HG02884 (cell line): ENCODE results near the gene CCDC106.
A peak's percentile ranks its signal among the peaks of the same experiment; 100 is the strongest.

Experiments used
- ATAC-seq: cut with Tn5 transposase; IDR thresholded peaks from one replicate; pipeline ENCODE4 v1.9.1; 2021; ENCODE audit warnings: mild to moderate bottlenecking, moderate library complexity; ENCODE audit not compliant: unreplicated experiment

CCDC106 gene

DNA sequence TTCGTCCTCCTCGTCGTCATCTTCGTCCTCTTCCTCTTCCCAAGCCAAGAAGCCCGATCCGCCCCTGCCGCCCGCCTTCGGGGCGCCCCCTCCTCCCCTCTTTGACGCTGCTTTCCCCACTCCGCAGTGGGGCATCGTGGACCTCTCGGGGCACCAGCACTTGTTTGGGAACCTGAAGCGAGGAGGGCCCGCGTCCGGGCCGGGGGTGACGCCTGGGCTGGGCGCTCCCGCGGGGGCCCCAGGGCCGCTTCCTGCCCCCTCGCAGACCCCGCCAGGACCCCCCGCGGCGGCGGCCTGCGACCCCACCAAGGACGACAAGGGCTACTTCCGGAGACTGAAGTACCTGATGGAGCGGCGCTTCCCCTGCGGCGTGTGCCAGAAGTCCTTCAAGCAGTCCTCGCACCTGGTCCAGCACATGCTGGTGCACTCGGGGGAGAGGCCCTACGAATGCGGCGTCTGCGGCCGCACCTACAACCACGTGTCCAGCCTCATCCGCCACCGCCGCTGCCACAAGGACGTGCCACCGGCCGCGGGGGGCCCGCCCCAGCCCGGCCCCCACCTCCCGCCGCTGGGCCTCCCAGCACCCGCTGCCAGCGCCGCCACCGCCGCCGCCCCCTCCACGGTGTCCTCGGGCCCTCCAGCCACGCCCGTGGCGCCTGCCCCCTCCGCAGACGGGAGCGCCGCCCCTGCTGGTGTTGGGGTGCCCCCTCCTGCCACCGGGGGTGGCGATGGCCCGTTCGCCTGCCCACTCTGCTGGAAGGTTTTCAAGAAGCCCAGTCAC is 33.9 kb upstream of the CCDC106 start:
- ATAC-seq: no peak

DNA sequence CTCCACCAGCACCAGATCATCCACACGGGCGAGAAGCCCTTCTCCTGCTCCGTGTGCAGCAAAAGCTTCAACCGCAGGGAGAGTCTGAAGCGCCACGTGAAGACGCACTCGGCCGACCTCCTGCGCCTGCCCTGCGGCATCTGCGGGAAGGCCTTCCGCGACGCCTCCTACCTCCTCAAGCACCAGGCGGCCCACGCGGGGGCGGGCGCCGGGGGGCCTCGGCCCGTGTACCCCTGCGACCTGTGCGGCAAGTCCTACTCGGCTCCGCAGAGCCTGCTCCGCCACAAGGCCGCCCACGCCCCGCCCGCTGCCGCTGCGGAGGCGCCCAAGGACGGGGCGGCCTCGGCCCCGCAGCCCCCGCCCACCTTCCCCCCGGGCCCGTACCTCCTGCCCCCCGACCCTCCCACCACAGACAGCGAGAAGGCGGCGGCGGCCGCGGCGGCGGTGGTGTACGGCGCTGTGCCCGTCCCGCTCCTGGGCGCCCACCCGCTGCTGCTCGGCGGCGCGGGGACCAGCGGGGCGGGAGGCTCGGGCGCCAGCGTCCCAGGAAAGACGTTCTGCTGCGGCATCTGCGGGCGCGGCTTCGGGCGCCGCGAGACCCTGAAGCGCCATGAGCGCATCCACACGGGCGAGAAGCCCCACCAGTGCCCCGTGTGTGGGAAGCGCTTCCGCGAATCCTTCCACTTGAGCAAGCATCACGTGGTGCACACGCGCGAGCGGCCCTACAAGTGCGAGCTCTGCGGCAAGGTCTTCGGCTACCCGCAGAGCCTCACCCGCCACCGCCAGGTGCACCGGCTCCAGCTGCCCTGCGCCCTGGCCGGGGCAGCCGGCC is 33.1 kb upstream of the CCDC106 start:
- no peak for ATAC-seq

DNA sequence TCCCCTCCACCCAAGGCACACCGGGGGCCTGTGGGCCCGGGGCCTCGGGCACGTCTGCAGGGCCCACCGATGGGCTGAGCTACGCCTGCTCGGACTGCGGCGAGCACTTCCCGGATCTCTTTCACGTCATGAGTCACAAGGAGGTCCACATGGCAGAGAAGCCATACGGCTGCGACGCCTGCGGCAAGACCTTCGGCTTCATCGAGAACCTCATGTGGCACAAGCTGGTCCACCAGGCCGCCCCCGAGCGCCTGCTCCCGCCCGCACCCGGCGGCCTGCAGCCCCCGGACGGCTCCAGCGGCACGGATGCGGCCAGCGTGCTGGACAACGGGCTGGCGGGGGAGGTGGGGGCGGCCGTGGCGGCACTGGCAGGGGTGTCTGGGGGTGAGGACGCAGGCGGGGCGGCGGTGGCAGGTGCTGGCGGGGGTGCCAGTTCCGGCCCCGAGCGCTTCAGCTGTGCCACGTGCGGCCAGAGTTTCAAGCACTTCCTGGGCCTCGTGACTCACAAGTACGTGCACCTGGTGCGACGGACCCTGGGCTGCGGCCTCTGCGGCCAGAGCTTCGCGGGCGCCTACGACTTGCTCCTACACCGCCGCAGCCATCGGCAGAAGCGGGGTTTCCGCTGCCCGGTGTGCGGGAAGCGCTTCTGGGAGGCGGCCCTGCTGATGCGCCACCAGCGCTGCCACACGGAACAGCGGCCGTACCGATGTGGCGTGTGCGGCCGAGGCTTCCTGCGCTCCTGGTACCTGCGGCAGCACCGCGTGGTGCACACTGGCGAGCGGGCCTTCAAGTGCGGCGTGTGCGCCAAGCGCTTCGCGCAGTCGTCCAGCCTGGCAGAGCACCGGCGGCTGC is 32.2 kb upstream of the CCDC106 start:
- ATAC-seq: no peak

DNA sequence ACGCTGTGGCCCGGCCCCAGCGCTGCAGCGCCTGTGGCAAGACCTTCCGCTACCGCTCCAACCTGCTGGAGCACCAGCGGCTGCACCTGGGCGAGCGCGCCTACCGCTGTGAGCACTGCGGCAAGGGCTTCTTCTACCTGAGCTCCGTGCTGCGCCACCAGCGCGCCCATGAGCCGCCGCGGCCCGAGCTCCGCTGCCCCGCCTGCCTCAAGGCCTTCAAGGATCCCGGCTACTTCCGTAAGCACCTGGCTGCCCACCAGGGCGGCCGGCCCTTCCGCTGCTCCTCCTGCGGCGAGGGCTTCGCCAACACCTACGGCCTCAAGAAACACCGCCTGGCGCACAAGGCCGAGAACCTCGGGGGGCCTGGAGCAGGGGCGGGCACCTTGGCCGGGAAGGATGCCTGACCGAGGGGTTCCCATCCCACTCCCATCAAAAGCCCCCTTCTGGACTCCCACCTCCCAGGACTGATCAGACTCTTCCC is 31.6 kb upstream of the CCDC106 start:
- ATAC-seq: no peak

DNA sequence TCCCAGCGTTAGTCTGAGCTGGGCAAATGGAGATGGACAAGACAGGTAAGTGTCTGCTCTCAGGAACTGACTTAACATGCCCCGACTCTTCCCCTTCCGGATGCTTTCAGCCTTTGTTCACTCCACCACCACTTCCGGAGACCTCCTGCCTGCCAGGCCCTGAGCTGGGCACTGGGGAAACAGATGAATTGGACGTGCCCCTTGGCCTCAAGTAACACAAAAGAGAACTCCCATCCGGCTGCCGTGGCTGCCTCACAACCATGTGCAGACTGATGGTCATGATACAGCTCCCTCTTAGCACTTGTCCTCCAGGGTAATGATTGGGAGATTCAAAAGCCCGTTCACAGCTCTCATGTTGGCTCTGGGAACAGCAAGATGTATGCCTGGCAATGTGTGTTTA is 30.6 kb upstream of the CCDC106 start:
- no peak for ATAC-seq

DNA sequence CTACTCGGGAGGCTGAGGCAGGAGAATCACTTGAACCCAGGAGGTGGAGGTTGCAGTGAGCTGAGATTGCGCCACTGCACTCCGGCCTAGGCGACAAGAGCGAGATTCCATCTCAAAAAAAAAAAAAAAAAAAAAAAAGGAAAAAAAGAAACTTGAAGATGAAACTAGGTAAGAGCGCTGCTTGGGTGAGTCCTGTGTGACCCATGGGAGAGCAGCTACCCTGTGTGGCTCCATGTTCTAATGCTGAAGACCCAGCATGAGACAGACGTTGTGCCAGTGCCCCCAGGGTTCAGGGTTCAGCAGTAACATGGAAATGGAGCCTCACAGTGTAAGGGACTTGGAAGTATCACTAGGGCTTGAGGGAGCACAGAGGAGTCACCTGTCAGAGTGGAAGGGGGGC is 29.6 kb upstream of the CCDC106 start:
- ATAC-seq: no peak

DNA sequence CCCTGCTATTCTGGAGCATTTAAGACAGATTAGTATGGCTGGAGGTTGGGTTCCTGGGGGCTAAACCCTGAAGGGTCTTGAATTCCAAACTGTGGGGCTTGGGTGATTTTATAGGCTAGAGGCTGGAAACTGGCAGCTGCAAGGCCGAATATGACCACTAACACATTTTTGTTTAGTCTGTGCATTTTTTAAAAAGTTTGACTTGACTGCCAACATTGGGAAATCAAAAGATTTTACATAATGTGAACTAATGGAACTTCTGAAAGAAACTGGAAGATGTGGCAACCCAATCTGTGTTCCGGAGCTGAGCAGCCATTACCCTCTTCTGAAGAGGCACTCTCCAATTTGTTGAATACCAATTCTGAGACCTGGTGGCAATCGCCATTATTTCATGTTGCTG is 28.7 kb upstream of the CCDC106 start:
- no peak for ATAC-seq

DNA sequence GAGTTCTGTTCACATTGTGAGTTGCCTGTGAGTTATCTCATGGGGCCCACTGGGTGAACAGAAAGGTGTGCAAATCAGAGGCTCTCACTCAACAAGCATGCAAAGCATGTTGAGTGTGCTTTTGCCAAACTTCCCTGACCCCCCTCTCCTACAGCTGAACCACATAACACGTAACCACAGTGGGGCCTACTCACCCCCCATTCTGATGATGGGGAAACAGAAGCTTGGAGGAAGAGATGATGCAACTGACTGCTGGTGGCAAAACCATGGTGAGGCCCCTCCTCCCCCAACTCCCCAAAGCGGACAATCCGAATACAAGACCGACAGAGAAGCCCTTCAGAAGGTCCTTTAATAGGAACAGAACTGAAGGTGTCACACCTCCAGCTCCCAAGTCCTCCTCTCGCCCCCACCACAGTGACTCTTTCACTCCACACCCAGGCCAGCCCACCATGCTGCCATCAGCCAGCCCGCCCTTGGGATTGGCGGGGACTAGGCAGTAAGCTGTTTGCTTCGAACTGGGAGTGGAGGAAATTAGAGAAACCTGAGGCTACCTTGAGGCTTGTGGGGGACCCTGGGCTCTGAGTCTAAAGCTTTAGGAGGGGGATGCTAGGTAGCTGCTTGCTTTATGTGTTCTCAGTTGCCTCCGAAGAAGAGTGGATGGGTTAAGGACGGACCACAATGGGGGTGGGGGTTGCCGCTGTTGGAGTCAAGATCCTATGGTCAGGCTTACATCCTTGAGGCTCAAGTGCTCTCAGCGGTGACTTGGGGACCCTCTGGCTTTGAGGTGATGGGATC is 27.4 kb upstream of the CCDC106 start:
- no peak for ATAC-seq

DNA sequence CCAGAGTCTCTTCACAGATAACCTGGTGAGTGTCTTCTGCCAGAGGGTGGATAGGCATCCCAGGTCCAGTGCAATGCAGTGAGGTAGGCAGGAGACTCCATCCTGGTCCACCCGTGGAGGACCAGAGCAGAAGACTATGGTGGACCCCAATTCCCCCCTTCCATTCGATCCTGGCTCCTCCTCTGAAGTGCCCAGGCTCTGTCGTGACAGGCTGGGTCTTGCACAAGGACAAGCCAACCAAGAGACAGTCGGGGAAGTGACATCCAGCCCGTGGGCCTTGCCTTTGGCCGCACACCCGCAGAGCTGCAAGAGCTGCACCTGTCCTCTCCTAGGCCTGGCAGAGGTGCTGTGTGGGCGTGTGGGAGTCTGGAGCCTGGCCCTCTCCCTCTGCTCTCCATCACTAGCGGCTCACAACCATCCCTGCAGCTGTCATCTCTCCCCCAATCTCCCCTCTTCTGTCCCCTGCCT is 26.8 kb upstream of the CCDC106 start:
- ATAC-seq: no peak

DNA sequence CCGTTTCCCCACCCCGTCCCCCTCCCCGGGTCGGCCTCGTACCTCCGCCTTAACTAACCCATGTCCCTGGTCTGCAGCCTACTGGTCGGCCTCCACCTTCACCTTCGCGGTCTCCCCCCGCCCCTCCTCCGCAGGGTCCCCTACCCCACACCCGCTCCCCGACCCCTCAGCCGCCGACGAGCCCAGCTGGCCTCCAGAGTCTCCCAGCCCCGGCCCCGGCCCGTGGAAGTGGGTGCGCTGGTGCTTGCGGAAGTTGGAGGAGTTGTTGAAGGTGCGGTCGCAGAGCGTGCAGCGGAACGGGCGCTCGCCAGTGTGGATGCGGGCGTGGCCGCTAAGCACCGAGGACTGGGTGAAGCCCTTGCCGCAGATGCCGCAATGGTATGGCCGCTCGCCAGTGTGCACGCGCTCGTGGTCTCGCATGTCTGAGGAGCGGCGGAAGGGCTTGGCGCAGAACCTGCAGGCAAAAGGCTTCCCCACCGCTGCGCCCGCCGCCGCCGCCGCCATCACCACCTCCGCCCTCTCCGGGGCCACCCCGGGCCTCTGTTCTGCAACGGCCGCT is 26.3 kb upstream of the CCDC106 start:
- ATAC-seq: no peak

DNA sequence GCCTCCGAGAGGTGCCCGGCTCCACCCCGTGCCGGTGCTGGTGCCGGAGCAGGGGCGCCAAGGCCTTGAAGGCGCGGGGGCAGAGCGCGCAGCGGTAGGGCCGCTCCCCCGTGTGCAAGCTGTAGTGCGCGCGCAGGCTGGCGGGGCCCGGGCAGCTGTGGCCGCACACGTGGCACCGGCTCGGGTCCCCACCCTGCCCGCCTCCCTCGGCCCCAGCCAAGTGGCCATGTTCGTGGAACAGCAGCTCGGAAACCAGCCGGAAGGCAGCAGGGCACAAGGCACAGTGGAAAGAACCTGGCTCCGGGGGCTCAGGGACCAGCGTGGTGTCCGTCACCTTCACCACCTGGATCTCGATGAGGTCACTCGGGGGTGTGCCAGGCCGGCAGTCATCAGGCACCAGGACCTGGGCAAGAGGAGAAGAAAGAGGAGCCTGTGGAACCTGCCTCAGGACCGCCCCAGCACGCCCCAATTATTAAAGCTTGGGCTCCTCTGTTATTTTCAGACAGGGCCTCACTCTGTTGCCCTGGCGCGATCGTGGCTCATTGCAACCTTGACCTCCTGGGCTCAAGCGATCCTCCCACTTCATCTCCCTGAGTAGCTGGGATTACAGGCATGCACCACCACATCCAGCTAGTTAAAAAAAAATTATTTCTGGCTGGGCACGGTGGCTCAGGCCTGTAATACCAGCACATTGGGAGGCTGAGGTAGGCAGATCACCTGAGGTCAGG is 25.6 kb upstream of the CCDC106 start:
- no peak for ATAC-seq

DNA sequence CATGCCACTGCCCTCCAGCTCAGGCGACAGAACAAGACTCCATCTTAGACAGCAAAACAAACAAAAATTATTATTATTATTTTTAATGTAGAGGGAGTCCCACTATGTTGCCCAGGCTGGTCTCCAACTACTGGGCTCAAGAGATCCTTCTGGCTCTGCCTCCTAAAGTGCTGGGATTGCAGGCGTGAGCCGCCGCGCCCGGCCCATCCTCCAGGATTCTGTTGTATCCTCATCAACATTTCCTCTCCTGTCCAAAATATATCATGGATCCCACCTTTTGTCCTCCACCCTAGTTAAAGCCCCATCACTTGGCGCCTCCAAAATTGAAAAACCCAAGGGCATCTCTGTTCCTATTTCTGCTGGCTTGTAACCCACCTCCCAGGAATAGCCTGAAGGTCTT is 24.9 kb upstream of the CCDC106 start:
- ATAC-seq: no peak

DNA sequence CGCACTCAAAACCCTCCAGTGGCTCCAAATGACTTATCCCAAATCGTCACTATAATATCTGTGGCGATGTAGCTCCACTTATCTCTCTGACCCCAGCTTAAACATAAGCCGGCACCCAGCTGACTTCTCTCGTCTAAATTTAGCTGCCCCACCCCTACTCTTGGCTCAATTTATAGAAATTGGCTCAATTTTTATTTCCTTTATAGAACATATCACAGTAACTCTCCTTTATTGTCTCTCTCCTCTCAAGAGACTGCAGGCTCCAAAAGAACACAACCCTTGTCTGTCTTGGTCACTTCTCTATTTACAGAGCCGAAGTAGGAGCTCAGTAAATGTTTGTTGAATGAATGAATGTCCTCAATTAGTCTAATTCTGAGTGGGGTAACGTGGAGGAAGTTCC is 24.5 kb upstream of the CCDC106 start:
- ATAC-seq: no peak

DNA sequence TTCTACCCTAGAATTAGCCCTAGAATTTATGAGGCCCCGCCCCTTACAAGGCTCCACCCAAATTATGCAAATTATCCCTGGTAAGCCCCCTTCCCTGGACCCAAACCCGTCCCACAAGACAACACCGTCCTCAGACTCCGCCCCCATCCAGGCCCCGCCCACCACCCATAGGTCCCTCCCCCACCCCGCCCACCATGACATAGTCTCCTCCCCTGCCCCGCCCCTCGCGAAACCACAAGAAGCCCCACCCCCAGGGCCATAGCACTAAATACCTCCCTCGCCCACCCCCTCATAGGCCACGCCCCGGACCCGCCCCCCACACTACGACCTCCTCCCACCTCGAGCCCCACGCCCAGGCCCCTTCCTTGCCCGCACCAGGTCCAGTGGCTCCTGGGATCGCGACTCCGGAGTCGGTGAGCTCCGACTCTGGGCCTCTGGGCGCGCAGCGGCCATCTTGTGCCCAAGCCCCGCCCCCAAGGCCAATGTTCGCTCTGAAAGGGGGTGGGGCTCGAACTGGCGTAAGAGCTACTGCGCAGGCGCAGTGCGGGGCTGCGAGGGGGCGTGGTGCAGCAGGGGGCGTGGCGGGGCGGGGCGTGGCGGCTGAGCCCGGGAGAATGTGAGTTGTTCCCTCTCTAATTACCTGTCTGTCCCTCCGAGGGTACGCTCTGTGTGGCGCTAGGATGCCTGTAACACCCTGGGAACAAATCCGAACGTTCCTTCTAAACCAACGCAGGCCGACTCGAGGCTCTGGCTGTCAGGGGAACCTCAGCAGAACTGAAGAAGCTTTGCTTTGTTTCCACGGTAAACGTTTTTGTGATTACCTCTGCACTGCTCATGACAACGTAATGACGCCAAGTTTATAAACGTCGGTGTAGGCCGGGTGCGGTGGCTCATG is 23.7 kb upstream of the CCDC106 start, which contains the start of gene ZNF784:
ZNF784 (minus strand) TSS at position 458 of the 895 bp plus-strand sequence; CDS start at position 453, 5 bp downstream.
- ATAC-seq: peak; percentile 65

DNA sequence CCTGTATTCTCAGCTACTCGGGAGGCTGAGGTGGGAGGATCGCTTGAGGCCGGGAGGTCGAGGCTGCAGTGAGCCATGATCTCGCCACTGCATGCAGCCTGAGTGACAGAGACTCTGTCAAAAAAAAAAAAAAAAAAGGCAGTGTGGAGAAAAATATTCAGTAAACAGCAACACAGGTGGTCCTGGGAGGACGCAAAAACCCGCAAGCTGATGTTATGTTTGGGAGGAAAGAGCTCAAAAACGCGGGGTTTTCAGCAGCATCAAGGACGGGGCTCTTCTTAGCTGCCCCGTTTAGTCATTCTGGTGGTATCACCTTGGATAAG is 23.0 kb upstream of the CCDC106 start:
- no peak for ATAC-seq

DNA sequence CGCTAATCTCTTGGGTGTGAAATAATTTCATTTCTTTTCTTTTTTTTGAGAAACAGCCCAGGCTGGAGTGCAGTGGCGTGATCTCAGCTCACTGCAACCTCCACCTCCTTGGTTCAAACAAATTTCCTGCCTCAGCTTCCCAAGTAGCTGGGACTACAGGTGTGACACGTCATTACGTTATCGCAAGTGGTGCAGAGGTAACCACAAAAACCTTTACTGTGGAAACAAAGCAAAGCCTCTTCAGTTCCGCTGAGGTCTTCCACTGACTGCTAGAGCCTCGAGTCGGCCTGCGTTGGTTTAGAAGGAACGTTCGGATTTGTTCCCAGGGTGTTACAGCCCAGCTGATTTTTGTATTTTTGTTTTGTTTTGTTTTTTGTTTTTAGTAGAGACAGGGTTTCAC is 21.7 kb upstream of the CCDC106 start:
- no peak for ATAC-seq

DNA sequence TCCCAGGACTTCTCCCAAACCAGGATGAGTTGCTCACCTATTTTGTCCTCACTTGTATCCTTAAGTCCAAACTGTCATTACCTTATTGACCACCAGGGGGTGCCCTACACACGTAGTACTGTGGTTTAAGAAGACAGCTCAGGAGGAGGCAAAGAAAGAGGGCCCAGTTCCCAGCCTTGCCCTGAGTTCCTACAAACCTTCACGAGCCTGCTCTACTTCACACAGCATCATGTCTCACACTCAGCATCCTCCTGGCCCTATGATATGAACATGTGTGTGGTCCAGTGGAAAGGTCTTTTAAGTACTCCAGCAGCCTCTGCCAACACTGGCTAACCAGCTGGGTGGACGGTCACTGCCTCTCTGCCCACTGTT is 15.6 kb upstream of the CCDC106 start:
- ATAC-seq: no peak

DNA sequence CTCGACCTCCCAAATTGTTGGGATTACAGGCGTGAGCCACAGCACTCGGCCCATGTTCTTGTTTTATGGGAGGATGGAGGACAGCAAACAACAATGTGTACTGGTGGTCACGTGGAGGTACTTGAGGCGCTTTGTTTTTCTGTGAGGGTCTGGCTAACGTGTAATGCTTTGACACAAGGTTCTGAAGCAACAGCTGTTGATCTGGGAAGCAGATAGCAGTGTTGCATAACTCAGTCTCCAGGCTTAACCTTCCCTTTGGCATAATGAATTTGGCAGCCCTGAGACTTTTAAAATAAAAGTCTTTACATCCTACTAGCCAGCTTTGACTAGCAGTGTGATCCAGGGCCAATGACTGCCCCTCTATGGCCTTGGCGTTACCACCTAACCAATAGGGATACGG is 14.2 kb upstream of the CCDC106 start:
- ATAC-seq: no peak
